GM18517 (cell line): ENCODE data around the gene ACAP2.
"Not testable (repeated sequence)": the region's sequence is repeated elsewhere in the genome, so short reads cannot be mapped to it uniquely, and the experiment has no call there.

Experiments
- ATAC-seq: cut with Tn5 transposase; IDR thresholded peaks from one replicate; pipeline ENCODE4 v1.9.1; 2021; ENCODE audit warnings: mild to moderate bottlenecking, moderate library complexity; ENCODE audit not compliant: unreplicated experiment

ACAP2 gene

GRCh38 chr3:195445885-195446284 is 3.1 kb upstream of the ACAP2 start:
- no peak for ATAC-seq

GRCh38 chr3:195443391-195443989 is 670 bp upstream of the ACAP2 start:
- ATAC-seq = no peak

GRCh38 chr3:195441992-195442572 is 738 bp downstream of the ACAP2 start:
- ATAC-seq = no peak

- ATAC-seq = no peak
Measured at GRCh38 chr3:195441476-195441991, 1.3 kb downstream of the ACAP2 start.

- ATAC-seq = no peak
Measured at GRCh38 chr3:195441051-195441450, 1.8 kb downstream of the ACAP2 start.

- no peak for ATAC-seq
Measured at GRCh38 chr3:195440379-195440778, 2.4 kb downstream of the ACAP2 start.

- ATAC-seq = no peak
Measured at GRCh38 chr3:195438371-195438770, 4.4 kb downstream of the ACAP2 start.

- ATAC-seq = no peak
Measured at GRCh38 chr3:195425849-195426248, 17.0 kb downstream of the ACAP2 start.

- no peak for ATAC-seq
Measured at GRCh38 chr3:195423818-195424217, 19.0 kb downstream of the ACAP2 start.

- ATAC-seq = no peak
Measured at GRCh38 chr3:195421400-195421799, 21.4 kb downstream of the ACAP2 start.

GRCh38 chr3:195416795-195417194 is 26.0 kb downstream of the ACAP2 start:
- no peak for ATAC-seq

GRCh38 chr3:195411836-195412235 is 31.0 kb downstream of the ACAP2 start:
- ATAC-seq = no peak

- no peak for ATAC-seq
Measured at GRCh38 chr3:195410546-195410945, 32.3 kb downstream of the ACAP2 start.

GRCh38 chr3:195407531-195408409 is 35.0 kb downstream of the ACAP2 start:
- no peak for ATAC-seq

GRCh38 chr3:195405651-195406050 is 37.2 kb downstream of the ACAP2 start:
- ATAC-seq = no peak

- ATAC-seq = no peak
Measured at GRCh38 chr3:195403841-195404408, 38.9 kb downstream of the ACAP2 start.

GRCh38 chr3:195403244-195403643 is 39.6 kb downstream of the ACAP2 start:
- no peak for ATAC-seq

- no peak for ATAC-seq
Measured at GRCh38 chr3:195401943-195402342, 40.9 kb downstream of the ACAP2 start.

GRCh38 chr3:195398460-195398859 is 44.4 kb downstream of the ACAP2 start:
- not testable (repeated sequence) for ATAC-seq

- no peak for ATAC-seq
Measured at GRCh38 chr3:195397524-195397923, 45.3 kb downstream of the ACAP2 start.

- ATAC-seq = no peak
Measured at GRCh38 chr3:195395208-195395816, 47.5 kb downstream of the ACAP2 start.
